IPS DF 6.9 (cell line): ENCODE data around the gene KHDC4.

Experiments
- DNase-seq: peaks from one replicate; pipeline ENCODE4 v3.0.0-alpha.2; 2013; ENCODE audit warnings: low read depth, low spot score
- H3K27ac ChIP-seq: one replicate; pipeline ENCODE4 v1.5.1; 2013; ENCODE audit warnings: low read length, control low read depth
- H3K27me3 ChIP-seq: 2 replicates; pipeline ENCODE4 v1.6.1; 2013; ENCODE audit warnings: mild to moderate bottlenecking, low read length; ENCODE audit not compliant: control insufficient read depth, insufficient read depth
- H3K36me3 ChIP-seq: 2 replicates; pipeline ENCODE4 v1.6.1; 2013; ENCODE audit warnings: low read length; ENCODE audit not compliant: control insufficient read depth, insufficient read depth
- H3K4me1 ChIP-seq: 2 replicates; pipeline ENCODE4 v1.6.1; 2013; ENCODE audit warnings: low read length; ENCODE audit not compliant: control insufficient read depth, insufficient read depth
- H3K4me3 ChIP-seq: 2 replicates; pipeline ENCODE4 v1.5.1; 2013; ENCODE audit warnings: mild to moderate bottlenecking, low read length
- H3K9me3 ChIP-seq: 2 replicates; pipeline ENCODE4 v1.6.1; 2013; ENCODE audit warnings: low read length, inconsistent platforms; ENCODE audit not compliant: control insufficient read depth, insufficient read depth
- WGBS: extraction: QIAGEN DNeasy Blood & Tissue Kit; methylation state at CpG from one replicate; pipeline ENCODE4 v1.1.7; 2013; ENCODE audit warnings: mixed read lengths, missing lambda C conversion rate; ENCODE audit not compliant: insufficient read length, insufficient coverage; 5-methylcytosine and 5-hydroxymethylcytosine counted together

KHDC4 gene

DNA sequence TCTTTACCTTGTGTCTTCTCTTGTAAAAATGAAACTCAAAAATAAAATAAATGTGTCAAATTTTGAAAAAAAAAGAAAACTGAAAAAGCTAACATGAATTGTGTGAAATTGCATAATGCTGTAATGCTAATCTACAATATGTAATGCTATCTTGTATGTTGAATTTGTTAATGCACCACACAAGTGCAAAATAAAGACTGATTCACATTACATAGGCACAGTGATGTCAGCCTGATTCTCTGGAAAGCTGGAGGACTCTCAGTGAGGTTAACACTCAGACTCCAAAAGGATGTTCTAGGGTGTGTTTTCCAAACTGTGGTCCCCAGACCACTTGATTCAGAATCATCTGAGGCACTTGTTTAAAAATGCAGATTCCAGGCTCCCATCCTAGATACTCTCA lies 49.2 kb downstream of the KHDC4 start:
- Histone ChIP-seq H3K4me1 (no peaks in the 10 kb centered on the region), H3K27ac (no peak overlapping the region), H3K36me3 (no peaks in the 10 kb centered on the region), H3K9me3 (no peaks in the 10 kb centered on the region), H3K4me3 (no peak overlapping the region), H3K27me3 (no peaks in the 10 kb centered on the region)
- DNase-seq: no peak

DNA sequence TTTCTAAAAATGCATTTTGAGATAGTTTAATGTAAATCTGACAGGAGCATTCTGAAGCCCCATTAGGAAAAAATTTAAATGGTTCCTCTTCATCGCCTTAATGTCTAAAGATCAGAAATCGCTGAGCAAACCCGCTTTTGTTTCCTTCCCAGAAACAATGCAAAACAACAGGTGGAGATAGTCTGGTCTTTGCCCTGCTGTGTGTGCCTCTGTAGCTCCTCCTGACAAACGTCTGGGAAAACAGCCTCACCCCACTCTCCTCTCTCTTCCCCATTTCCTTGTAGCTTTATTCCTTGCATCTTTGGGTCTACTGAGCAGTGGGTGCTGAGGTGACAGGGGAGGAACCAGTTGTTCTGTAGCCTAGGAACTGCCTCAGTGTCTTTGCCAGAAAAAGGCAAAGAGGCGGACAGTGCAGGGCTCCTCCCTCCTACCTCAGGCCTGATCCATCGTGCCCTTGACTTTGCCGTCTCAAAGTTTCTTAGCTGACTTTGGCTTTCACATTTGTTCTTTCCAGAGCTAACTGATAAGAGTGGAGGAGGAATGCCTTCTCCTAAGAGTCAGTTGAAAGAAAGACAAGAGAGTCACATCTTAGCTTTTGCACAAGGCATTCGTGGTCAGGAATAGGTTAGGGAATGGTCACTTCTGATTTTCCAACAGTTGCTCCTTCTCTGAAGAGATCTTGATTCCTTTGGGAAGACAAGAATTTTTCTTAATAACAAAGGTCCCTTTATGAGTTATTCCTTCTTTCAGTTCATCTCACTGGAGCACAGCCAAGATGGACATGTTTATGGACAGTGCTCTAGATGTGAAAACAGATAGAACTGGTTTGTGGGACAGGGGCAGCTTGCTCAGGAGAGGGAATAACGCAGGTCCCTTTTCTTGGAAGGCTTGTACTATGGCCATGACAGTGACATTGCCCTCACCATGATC lies 49.9 kb downstream of the KHDC4 start:
- Histone ChIP-seq H3K27me3 (no peaks in the 10 kb centered on the region), H3K27ac (no peak overlapping the region), H3K36me3 (no peaks in the 10 kb centered on the region), H3K9me3 (no peaks in the 10 kb centered on the region), H3K4me3 (no peak overlapping the region), H3K4me1 (no peaks in the 10 kb centered on the region)
- WGBS: no CpG with 5 or more reads among the region's 9 CpGs
- no peak for DNase-seq

DNA sequence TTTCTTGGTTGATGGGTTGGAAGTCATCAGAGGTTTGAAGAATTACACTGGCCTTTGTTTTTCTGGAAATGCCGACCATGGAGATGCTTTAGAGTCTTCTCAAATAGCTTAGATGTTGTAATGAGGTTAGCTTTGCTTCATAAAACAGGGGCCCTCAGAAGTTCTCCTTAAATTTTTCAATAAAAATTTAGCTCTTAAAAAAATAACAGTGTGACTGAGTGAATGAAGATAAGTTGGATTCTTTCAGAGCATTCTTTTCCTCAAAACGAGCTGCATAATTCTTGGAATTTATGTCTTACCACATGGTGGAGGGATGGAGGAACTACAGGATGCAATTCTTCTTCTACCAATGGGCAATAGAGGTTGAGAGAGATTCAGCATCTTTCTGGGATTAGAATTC lies 51.4 kb downstream of the KHDC4 start:
- H3K36me3 ChIP-seq: no peaks in the 10 kb centered on the region
- H3K9me3 ChIP-seq: no peaks in the 10 kb centered on the region
- no CpG with 5 or more reads among the region's 2 CpGs for WGBS
- H3K27ac ChIP-seq: no peak overlapping the region
- no peaks in the 10 kb centered on the region for H3K4me1 ChIP-seq
- H3K27me3 ChIP-seq: no peaks in the 10 kb centered on the region
- no peak for DNase-seq
- no peak overlapping the region for H3K4me3 ChIP-seq

DNA sequence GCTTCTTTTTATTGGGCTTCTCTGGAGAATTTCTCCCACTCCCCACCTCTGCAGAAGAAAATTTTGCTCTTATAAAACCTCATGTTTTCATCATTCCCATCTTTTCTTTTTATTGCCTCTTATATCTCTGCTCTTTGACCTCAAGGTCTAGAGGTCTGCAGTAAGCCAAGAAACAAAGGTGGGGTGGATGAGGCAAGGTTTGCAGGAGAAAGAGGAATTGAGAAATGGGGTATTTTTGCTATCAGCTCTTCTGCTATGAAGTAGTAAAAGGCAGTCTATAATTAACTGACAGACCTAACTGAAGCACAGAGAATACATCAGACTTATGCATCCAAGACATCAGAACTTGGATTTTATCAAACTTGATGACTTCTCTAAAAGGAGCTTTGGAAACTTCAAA lies 52.0 kb downstream of the KHDC4 start:
- H3K4me1 ChIP-seq: no peaks in the 10 kb centered on the region
- DNase-seq: no peak
- no peaks in the 10 kb centered on the region for H3K9me3 ChIP-seq
- no peak overlapping the region for H3K4me3 ChIP-seq
- no peaks in the 10 kb centered on the region for H3K27me3 ChIP-seq
- H3K36me3 ChIP-seq: no peaks in the 10 kb centered on the region
- no peak overlapping the region for H3K27ac ChIP-seq

DNA sequence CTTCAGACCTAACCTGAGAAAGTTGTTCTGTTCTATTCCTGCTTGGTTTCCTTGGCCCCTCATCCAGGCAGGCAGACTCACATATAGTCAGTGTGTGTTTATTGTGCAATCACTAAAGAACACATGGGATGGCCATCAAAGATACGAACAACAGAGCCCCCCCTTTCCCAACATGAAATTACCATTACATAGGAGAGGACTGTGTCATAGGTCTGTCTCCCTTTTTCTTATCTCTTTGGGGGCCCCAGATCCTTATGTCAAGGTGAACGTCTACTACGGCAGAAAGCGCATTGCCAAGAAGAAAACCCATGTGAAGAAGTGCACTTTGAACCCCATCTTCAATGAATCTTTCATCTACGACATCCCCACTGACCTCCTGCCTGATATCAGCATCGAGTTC lies 53.3 kb downstream of the KHDC4 start:
- Histone ChIP-seq H3K9me3 (no peaks in the 10 kb centered on the region), H3K4me3 (no peak overlapping the region), H3K27ac (no peak overlapping the region), H3K4me1 (no peaks in the 10 kb centered on the region), H3K27me3 (no peaks in the 10 kb centered on the region), H3K36me3 (no peaks in the 10 kb centered on the region)
- no peak for DNase-seq
- no CpG with 5 or more reads among the region's 6 CpGs for WGBS

DNA sequence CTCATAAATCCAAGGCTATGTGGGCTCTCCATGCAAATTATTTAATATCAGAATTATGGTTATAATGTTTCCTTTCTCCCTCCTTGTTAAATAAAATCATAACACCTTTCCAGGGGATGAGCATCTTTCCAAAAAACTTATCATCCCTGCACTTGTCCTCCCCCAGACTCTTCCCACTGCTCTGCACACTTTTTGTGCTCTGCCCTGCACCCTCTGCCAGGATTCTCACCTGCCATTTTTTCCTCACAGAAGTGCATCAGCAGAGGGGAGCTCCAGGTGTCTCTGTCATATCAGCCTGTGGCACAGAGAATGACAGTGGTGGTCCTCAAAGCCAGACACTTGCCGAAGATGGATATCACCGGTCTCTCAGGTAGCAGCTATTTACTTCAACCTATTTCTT lies 54.0 kb downstream of the KHDC4 start:
- Histone ChIP-seq H3K27ac (no peak overlapping the region), H3K9me3 (no peaks in the 10 kb centered on the region), H3K4me1 (no peaks in the 10 kb centered on the region), H3K4me3 (no peak overlapping the region), H3K27me3 (no peaks in the 10 kb centered on the region), H3K36me3 (no peaks in the 10 kb centered on the region)
- no peak for DNase-seq
- no CpG with 5 or more reads among the region's 2 CpGs for WGBS

DNA sequence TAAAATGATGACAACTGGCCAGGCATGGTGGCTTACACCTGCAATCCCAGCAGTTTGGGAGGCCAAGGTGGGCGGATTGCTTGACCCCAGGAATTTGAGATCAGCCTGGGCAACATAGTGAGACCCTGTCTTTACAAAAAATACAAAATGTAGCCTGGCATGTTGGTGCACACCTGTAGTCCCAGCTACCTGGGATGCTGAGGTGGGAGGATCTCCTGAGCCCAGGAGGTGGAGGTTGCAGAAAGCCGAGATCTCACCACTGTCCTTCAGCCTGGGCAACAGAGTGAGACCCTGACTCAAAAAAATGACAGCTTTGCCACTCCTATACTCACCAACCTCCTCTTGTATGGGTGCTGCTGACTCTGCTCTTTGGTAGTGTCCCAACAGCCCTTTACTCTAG lies 56.3 kb downstream of the KHDC4 start:
- Histone ChIP-seq H3K27me3 (no peaks in the 10 kb centered on the region), H3K36me3 (no peaks in the 10 kb centered on the region), H3K9me3 (no peaks in the 10 kb centered on the region), H3K27ac (no peak overlapping the region), H3K4me3 (no peak overlapping the region), H3K4me1 (no peaks in the 10 kb centered on the region)
- no peak for DNase-seq
- no CpG with 5 or more reads among the region's 2 CpGs for WGBS

DNA sequence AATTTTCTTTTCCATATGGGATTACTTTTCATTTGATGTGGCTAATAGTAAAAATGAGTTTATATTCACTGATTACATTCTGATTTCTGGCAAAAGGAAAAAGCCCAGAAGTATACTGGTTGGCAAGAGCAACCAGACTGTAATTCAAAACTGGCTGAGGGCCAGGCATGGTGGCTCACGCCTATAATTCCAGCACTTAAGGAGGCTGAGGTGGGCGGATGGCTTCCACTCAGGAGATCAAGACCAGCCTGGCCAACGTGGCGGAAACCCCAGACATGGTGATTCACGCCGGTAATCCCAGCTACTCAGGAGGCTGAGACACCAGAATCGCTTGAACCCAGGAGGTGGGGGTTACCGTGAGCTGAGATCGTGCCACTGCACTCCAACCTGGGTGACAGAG lies 60.4 kb downstream of the KHDC4 start:
- H3K27ac ChIP-seq: no peak overlapping the region
- no peaks in the 10 kb centered on the region for H3K36me3 ChIP-seq

DNA sequence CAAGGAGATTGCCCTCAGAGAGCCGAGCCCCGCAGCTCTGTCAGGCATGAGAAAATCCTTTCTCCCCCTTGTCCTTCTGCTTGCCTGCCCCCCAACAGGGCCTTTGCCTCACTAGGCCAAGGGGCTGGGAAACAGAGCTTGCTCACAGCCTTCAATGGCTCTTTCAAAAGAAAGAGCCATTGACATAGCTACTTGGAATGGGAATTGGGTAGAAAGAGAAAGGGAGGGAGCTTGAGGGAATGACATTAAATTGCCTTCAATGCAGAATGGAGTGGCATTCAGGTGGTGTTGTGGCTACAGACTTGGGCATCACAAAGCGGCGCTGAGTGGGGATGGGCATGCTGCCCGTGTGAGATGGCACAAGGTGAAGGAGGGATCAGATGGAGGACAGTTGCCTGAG lies 61.7 kb downstream of the KHDC4 start:
- no peaks in the 10 kb centered on the region for H3K27me3 ChIP-seq
- H3K36me3 ChIP-seq: no peaks in the 10 kb centered on the region
- no peaks in the 10 kb centered on the region for H3K9me3 ChIP-seq
- no peaks in the 10 kb centered on the region for H3K4me1 ChIP-seq
- whole genome bisulfite sequencing: no CpG with 5 or more reads among the region's 5 CpGs
- no peak overlapping the region for H3K27ac ChIP-seq
- DNase-seq: no peak
- no peak overlapping the region for H3K4me3 ChIP-seq

More for the DNA sequence above, 60.4 kb downstream of the KHDC4 start:
- WGBS: no CpG with 5 or more reads among the region's 9 CpGs
- H3K27me3 ChIP-seq: no peaks in the 10 kb centered on the region
- H3K9me3 ChIP-seq: no peaks in the 10 kb centered on the region
- DNase-seq: no peak
- H3K4me1 ChIP-seq: no peaks in the 10 kb centered on the region
- no peak overlapping the region for H3K4me3 ChIP-seq

DNA sequence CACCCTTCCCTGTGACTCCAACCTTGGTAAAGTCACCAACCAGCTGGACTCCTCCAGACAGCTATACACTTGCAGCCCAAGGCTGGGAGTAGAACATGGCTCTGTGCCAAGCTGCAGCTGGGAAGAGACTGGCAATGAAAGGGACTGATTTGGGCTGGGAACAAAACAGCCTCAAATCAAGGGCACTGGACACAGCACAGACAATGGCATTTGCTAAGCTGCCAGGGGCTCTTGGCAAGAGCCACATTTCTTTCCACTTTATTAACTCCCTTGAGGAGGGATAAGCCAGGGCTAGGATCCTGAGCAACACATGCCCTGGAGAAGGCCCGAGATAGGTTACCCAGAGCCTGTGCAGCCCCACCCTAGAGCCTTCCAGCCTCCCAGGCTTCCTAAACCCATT lies 62.8 kb downstream of the KHDC4 start:
- H3K27ac ChIP-seq: no peak overlapping the region
- WGBS: no CpG with 5 or more reads among the region's 1 CpG
- DNase-seq: no peak

DNA sequence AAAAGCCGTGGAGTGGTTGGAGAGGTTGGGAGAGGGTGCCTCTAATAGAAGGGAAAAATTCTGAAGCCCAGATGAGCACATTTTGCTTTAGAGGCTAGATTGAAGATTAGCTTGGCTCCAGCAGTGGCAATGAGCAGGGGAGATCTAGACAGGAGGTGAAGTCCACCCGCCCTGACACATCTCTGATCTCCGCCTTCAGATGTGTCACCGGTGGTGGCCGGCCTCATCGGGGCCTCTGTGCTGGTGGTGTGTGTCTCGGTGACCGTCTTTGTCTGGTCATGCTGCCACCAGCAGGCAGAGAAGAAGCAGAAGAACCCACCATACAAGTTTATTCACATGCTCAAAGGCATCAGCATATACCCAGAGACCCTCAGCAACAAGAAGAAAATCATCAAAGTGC lies 66.4 kb downstream of the KHDC4 start:
- H3K9me3 ChIP-seq: no peaks in the 10 kb centered on the region
- no peak overlapping the region for H3K4me3 ChIP-seq
- H3K4me1 ChIP-seq: no peaks in the 10 kb centered on the region
- DNase-seq: no peak
- no peaks in the 10 kb centered on the region for H3K36me3 ChIP-seq
- WGBS: no CpG with 5 or more reads among the region's 8 CpGs
- no peak overlapping the region for H3K27ac ChIP-seq
- H3K27me3 ChIP-seq: no peaks in the 10 kb centered on the region

More for the DNA sequence above, 62.8 kb downstream of the KHDC4 start:
- Histone ChIP-seq H3K9me3 (no peaks in the 10 kb centered on the region), H3K4me1 (no peaks in the 10 kb centered on the region), H3K36me3 (no peaks in the 10 kb centered on the region), H3K27me3 (no peaks in the 10 kb centered on the region), H3K4me3 (no peak overlapping the region)
